H9 (cell line): ENCODE data around the gene TTC27. TPM values are rescaled to one million over a fixed set of nuclear protein-coding genes. Genes with fewer than 3 reads are reported as not detected.
"Not testable (repeated sequence)": the region's sequence is repeated elsewhere in the genome, so short reads cannot be mapped to it uniquely, and the experiment has no call there.

Experiments used
- DNase-seq: peaks from one replicate; pipeline ENCODE4 v3.0.0-alpha.2; 2017
- H2AFZ ChIP-seq: one replicate; pipeline ENCODE4 v1.6.1; 2013; ENCODE audit warnings: mild to moderate bottlenecking, low read length, control low read depth, moderate library complexity
- H2AK5ac ChIP-seq: 2 replicates; pipeline ENCODE4 v1.6.1; 2013; ENCODE audit warnings: low read length, control low read depth, mixed read lengths; ENCODE audit not compliant: insufficient read length
- H2BK120ac ChIP-seq: one replicate; pipeline ENCODE4 v1.6.1; 2013; ENCODE audit warnings: low read depth, mild to moderate bottlenecking, low read length, control low read depth, inconsistent platforms; ENCODE audit not compliant: poor library complexity, severe bottlenecking
- H2BK12ac ChIP-seq: 2 replicates; pipeline ENCODE4 v1.6.1; 2013; ENCODE audit warnings: low read length, control low read depth, mixed read lengths, low read depth; ENCODE audit not compliant: insufficient read length
- H2BK15ac ChIP-seq: 2 replicates; pipeline ENCODE4 v1.6.1; 2013; ENCODE audit warnings: low read depth, low read length, control low read depth
- H2BK20ac ChIP-seq: one replicate; pipeline ENCODE4 v1.6.1; 2013; ENCODE audit warnings: low read depth, mild to moderate bottlenecking, low read length, control low read depth, inconsistent platforms; ENCODE audit not compliant: poor library complexity, severe bottlenecking
- H2BK5ac ChIP-seq: 2 replicates; pipeline ENCODE4 v1.6.1; 2013; ENCODE audit warnings: low read length, control low read depth, mixed read lengths; ENCODE audit not compliant: insufficient read length
- H3K14ac ChIP-seq: 2 replicates; pipeline ENCODE4 v1.6.1; 2013; ENCODE audit warnings: low read length, control low read depth; ENCODE audit not compliant: insufficient read depth
- H3K18ac ChIP-seq: 2 replicates; pipeline ENCODE4 v1.6.1; 2013; ENCODE audit warnings: low read depth, mild to moderate bottlenecking, mixed read lengths, low read length, control low read depth; ENCODE audit not compliant: insufficient read length
- H3K23ac ChIP-seq: 2 replicates; pipeline ENCODE4 v1.6.1; 2013; ENCODE audit warnings: low read length, control low read depth, mixed read lengths, low read depth; ENCODE audit not compliant: insufficient read length
- H3K23me2 ChIP-seq: 2 replicates; pipeline ENCODE4 v1.6.1; 2013; ENCODE audit warnings: low read depth, mild to moderate bottlenecking, mixed read lengths, low read length, control low read depth; ENCODE audit not compliant: insufficient read length, poor library complexity, severe bottlenecking
- H3K27ac ChIP-seq: 2 replicates; pipeline ENCODE4 v1.5.1; 2013; ENCODE audit warnings: low read length, control low read depth, mixed read lengths, low read depth; ENCODE audit not compliant: insufficient read length
- H3K27me3 ChIP-seq: 2 replicates; pipeline ENCODE4 v1.6.1; 2013; ENCODE audit warnings: low read length, control low read depth, inconsistent platforms; ENCODE audit not compliant: insufficient read depth
- H3K4ac ChIP-seq: 2 replicates; pipeline ENCODE4 v1.6.1; 2013; ENCODE audit warnings: low read depth, mild to moderate bottlenecking, control low read depth, inconsistent platforms, low read length, moderate library complexity
- H3K4me1 ChIP-seq: 2 replicates; pipeline ENCODE4 v1.6.1; 2013; ENCODE audit warnings: low read length, control low read depth, inconsistent platforms; ENCODE audit not compliant: insufficient read depth
- H3K4me2 ChIP-seq: 2 replicates; pipeline ENCODE4 v1.6.1; 2013; ENCODE audit warnings: low read length, control low read depth, mixed read lengths; ENCODE audit not compliant: insufficient read length, insufficient read depth
- H3K56ac ChIP-seq: 2 replicates; pipeline ENCODE4 v1.6.1; 2013; ENCODE audit warnings: low read depth, mild to moderate bottlenecking, mixed read lengths, low read length, control low read depth; ENCODE audit not compliant: insufficient read length
- H3K79me1 ChIP-seq: 2 replicates; pipeline ENCODE4 v1.6.1; 2013; ENCODE audit warnings: low read depth, mild to moderate bottlenecking, moderate library complexity, low read length, control low read depth, inconsistent platforms; ENCODE audit not compliant: insufficient read depth, poor library complexity, severe bottlenecking
- H3K79me2 ChIP-seq: 2 replicates; pipeline ENCODE4 v1.6.1; 2013; ENCODE audit warnings: low read length, control low read depth, inconsistent platforms; ENCODE audit not compliant: insufficient read depth
- H3K9ac ChIP-seq: 2 replicates; pipeline ENCODE4 v1.6.1; 2013; ENCODE audit warnings: low read length, control low read depth, mixed read lengths; ENCODE audit not compliant: insufficient read length; ENCODE audit errors: extremely low read depth
- H3K9me3 ChIP-seq: one replicate; pipeline ENCODE4 v1.6.1; 2013; ENCODE audit warnings: low read depth, low read length, inconsistent platforms; ENCODE audit not compliant: control insufficient read depth
- H3T11ph ChIP-seq: one replicate; pipeline ENCODE4 v1.6.1; 2013; ENCODE audit warnings: mild to moderate bottlenecking, low read length, control low read depth, inconsistent platforms
- H4K20me1 ChIP-seq: one replicate; pipeline ENCODE4 v1.6.1; 2013; ENCODE audit not compliant: control insufficient read depth, insufficient read length, insufficient read depth
- H4K5ac ChIP-seq: 2 replicates; pipeline ENCODE4 v1.6.1; 2013; ENCODE audit warnings: low read depth, mild to moderate bottlenecking, mixed read lengths, low read length, control low read depth; ENCODE audit not compliant: insufficient read length
- H4K8ac ChIP-seq: replicated peaks from 2 replicates; pipeline ENCODE4 v1.6.1; 2013; ENCODE audit warnings: low read length, control low read depth, mixed read lengths, low read depth; ENCODE audit not compliant: insufficient read length
- H4K91ac ChIP-seq: 2 replicates; pipeline ENCODE4 v1.6.1; 2013; ENCODE audit warnings: low read depth, mild to moderate bottlenecking, moderate library complexity, mixed read lengths, low read length, control low read depth; ENCODE audit not compliant: insufficient read length
- H3K27ac Mint-ChIP-seq, 3 experiments: 2 replicates in 2 of 3; 3 replicates in 1 of 3; pipeline ENCODE4 v1.8.0; 2020 to 2021; ENCODE audit warnings: mixed read lengths in 3 of 3, mild to moderate bottlenecking in 1 of 3, moderate library complexity in 1 of 3
- H3K27me3 Mint-ChIP-seq: 2 replicates; pipeline ENCODE4 v1.8.0; 2021; ENCODE audit warnings: low read depth, mild to moderate bottlenecking, moderate library complexity, mixed read lengths
- H3K36me3 Mint-ChIP-seq, 3 experiments: 2 replicates in 2 of 3; 3 replicates in 1 of 3; pipeline ENCODE4 v1.8.0; 2020 to 2021; ENCODE audit warnings: low read depth in 3 of 3, mixed read lengths in 3 of 3; ENCODE audit not compliant: insufficient read depth in 1 of 3
- H3K4me1 Mint-ChIP-seq, 2 experiments: 2 replicates each; pipeline ENCODE4 v1.8.0; 2020; ENCODE audit warnings: mixed read lengths in 2 of 2
- H3K4me3 Mint-ChIP-seq, 2 experiments: 2 replicates in 1 of 2; 3 replicates in 1 of 2; pipeline ENCODE4 v1.8.0; 2020 to 2021; ENCODE audit warnings: mild to moderate bottlenecking in 2 of 2, mixed read lengths in 2 of 2, moderate library complexity in 1 of 2
- H3K9me3 Mint-ChIP-seq, 2 experiments: 2 replicates in 1 of 2; 3 replicates in 1 of 2; pipeline ENCODE4 v1.8.0; 2020; ENCODE audit warnings: mild to moderate bottlenecking in 2 of 2, mixed read lengths in 2 of 2, moderate library complexity in 1 of 2
- CTCF ChIP-seq: fragments of 200-600 bp; sonication (generic); conservative IDR thresholded peaks from 3 replicates; pipeline ENCODE4 v1.8.0; 2021; ENCODE audit warnings: antibody characterized with exemption, mild to moderate bottlenecking
- WGBS: extraction: QIAGEN DNeasy Blood & Tissue Kit; methylation state at CpG from one replicate; pipeline ENCODE4 v1.1.7; 2013; ENCODE audit warnings: missing lambda C conversion rate, low lambda C conversion rate, mixed read lengths; ENCODE audit not compliant: insufficient read length; ENCODE audit errors: extremely low coverage; 5-methylcytosine and 5-hydroxymethylcytosine counted together
- total RNA-seq: library from RNA; stranded (reverse); gene quantifications from 2 replicates; pipeline ENCODE4 v1.2.1, GENCODE V29; 2021

Gene TTC27
- total RNA-seq, 1 experiment from 2014 or later, result 26.0 TPM

- H4K5ac ChIP-seq, result no peak overlapping the region
- no peaks in the 10 kb centered on the region for H3K27me3 ChIP-seq
- no peak overlapping the region; a peak in 1 of 7 replicates for H3K27ac Mint-ChIP-seq
- H3K9ac ChIP-seq, result no peak overlapping the region
- no peak overlapping the region for H3K14ac ChIP-seq
- H3K23ac ChIP-seq, result no peak overlapping the region
- peaks cover 26 to 29% of the 10 kb centered on the region in 2 experiments for H3K9me3 Mint-ChIP-seq
- H3K36me3 Mint-ChIP-seq, result peaks cover 2 to 23% (median 16%) of the 10 kb centered on the region in 3 experiments; a peak in 5 of 7 replicates
- H3K18ac ChIP-seq, result no peak overlapping the region
- no peak overlapping the region for H2BK20ac ChIP-seq
- H3K4ac ChIP-seq, result no peak overlapping the region
- no peak overlapping the region for H2AFZ ChIP-seq
- H3K4me1 ChIP-seq, result no peaks in the 10 kb centered on the region
- no peak for TF ChIP-seq CTCF
- no peak overlapping the region for H3T11ph ChIP-seq
- H2BK12ac ChIP-seq, result no peak overlapping the region
- no peaks in the 10 kb centered on the region for H3K9me3 ChIP-seq
- WGBS, result no CpG with 5 or more reads among the region's 4 CpGs
- no peak overlapping the region for H3K4me2 ChIP-seq
- 0 out of 2 replicates have a peak, but pooled peaks cover 3% of the 10 kb centered on the region for H3K27me3 Mint-ChIP-seq
- H2AK5ac ChIP-seq, result no peak overlapping the region
- no peaks in the 10 kb centered on the region for H4K20me1 ChIP-seq
- no peaks in the 10 kb centered on the region for H3K4me1 Mint-ChIP-seq
- no peak overlapping the region for H2BK5ac ChIP-seq
- no peak overlapping the region for H3K27ac ChIP-seq
- H3K79me1 ChIP-seq, result no peaks in the 10 kb centered on the region
- H4K91ac ChIP-seq, result no peak overlapping the region
- no peak overlapping the region for H2BK15ac ChIP-seq
- H4K8ac ChIP-seq, result no peak overlapping the region
- no peak overlapping the region for H3K56ac ChIP-seq
- H2BK120ac ChIP-seq, result no peak overlapping the region
- no peaks in the 10 kb centered on the region; the same call in 1 of the 2 replicates for H3K79me2 ChIP-seq
- no peaks in the 10 kb centered on the region for H3K23me2 ChIP-seq
- no peak overlapping the region for H3K4me3 Mint-ChIP-seq
- no peak for DNase-seq
Observed at GRCh38 chr2:32844253-32844652, 216.4 kb downstream of the TTC27 start.

DNA sequence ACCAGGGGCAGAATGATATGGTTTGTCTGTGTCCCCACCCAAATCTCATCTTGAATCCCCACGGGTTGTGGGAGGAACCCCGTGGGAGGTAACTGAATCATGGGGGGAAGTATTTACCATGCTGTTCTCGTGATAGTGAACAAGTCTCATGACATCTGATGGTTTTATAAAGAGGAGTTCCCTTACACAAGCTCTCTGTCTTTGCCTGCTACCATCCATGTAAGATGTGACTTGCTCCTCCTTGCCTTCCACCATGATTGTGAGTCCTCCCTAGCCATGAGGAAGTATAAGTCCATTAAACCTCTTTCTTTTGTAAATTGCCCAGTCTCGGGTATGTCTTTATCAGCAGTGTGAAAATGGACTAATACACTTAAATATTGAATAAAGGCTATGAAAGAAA, 218.4 kb downstream of the TTC27 start:
- H3K27ac Mint-ChIP-seq, H3K27me3 Mint-ChIP-seq, H2BK12ac ChIP-seq, H3K4me2 ChIP-seq, H2BK20ac ChIP-seq, H3K4ac ChIP-seq, H3K27ac ChIP-seq, H2BK15ac ChIP-seq, H4K91ac ChIP-seq, H4K20me1 ChIP-seq, H2AFZ ChIP-seq, H3T11ph ChIP-seq, H3K14ac ChIP-seq, H3K56ac ChIP-seq, H3K9ac ChIP-seq, H4K8ac ChIP-seq, H3K79me1 ChIP-seq, H3K23me2 ChIP-seq, H3K4me1 ChIP-seq, H3K18ac ChIP-seq, H2AK5ac ChIP-seq, H3K4me3 Mint-ChIP-seq, H3K4me1 Mint-ChIP-seq, H3K27me3 ChIP-seq, H2BK120ac ChIP-seq, DNase-seq, H2BK5ac ChIP-seq, H3K9me3 ChIP-seq, H4K5ac ChIP-seq, H3K79me2 ChIP-seq, H3K23ac ChIP-seq: not testable (repeated sequence)
- H3K9me3 Mint-ChIP-seq, result peaks cover 26 to 29% of the 10 kb centered on the region in 2 experiments
- no CpG with 5 or more reads among the region's 4 CpGs for WGBS
- peaks cover 2 to 23% (median 16%) of the 10 kb centered on the region in 3 experiments; a peak in 5 of 7 replicates for H3K36me3 Mint-ChIP-seq
